NCI-H2171 (cell line): Measurements from ENCODE around the gene TM9SF3.
A peak's percentile ranks its signal among the peaks of the same experiment; 100 is the strongest.
"Not testable (repeated sequence)": the region's sequence is repeated elsewhere in the genome, so short reads cannot be mapped to it uniquely, and the experiment has no call there.

ENCODE experiments used
- DNase-seq: peaks from one replicate; lab custom pipeline; 2025; lab: John Stamatoyannopoulos, UW

The TM9SF3 gene

GRCh38 chr10:96565774-96566173 is 21.0 kb downstream of the TM9SF3 start:
- no peak for DNase-seq

GRCh38 chr10:96560966-96561887 is 25.6 kb downstream of the TM9SF3 start:
- DNase-seq, result no peak

DNA sequence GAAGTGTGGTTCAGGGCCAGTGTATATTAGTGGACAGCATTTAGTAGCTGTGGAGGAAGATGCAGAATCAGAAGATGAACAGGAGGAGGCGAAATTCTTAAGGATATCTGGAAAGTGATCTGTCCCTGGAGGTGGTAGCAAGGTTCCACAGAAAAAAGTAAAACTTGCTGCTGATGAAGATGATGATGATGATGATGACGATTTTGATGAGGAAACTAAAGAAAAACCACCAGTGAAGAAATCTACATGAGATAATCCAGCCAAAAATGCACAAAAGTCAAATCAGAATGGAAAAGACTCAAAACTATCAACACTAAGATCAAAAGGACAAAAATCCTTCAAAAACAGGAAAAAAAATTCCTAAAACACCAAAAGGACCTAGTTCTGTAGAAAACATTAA is 26.3 kb downstream of the TM9SF3 start:
- DNase-seq, result no peak

GRCh38 chr10:96556003-96556402 is 30.8 kb downstream of the TM9SF3 start:
- peak; percentile 5 for DNase-seq

DNA sequence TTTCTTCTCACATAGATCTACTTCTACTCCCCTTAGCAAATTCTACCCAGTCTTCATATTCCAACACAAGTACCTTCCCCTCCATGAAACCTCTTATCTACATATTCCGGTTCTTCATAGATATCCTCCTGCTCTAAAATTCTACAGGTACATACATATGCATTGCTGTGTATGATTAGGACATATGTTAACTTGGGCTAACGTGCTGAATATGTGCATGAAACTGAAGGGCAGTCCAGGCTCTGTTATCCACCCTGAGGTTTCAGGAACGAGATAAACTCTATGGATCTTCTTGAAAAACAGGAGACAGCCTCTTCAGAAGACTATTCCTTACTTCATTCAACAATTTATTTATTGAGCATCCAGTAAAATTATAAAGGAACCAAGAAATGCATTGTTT is 31.5 kb downstream of the TM9SF3 start:
- no peak for DNase-seq

- DNase-seq, result peak; percentile 30
These were observed 38.2 kb downstream of the TM9SF3 start for GRCh38 chr10:96548589-96548988.

- DNase-seq, result not testable (repeated sequence)
These were observed 41.3 kb downstream of the TM9SF3 start for GRCh38 chr10:96545558-96545957.

DNA sequence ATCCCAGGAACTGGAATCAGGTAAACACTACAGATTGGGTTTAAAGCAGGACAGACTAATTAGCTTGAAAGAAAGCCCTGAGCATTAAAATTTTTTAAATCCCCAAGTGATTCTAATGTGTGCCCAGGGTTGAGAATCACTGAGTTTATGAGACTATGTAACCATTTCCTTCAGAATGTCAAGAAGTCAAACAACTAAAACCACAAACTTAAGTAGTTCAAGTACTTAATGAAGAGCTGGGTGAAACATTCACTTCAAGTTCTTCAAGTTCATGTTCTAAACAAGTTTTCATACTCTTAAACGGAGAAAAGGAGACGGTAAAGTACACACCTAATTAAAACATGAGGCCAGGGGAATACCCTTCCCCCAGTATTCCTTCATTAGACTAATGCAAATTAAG is 44.9 kb downstream of the TM9SF3 start:
- DNase-seq, result no peak

DNA sequence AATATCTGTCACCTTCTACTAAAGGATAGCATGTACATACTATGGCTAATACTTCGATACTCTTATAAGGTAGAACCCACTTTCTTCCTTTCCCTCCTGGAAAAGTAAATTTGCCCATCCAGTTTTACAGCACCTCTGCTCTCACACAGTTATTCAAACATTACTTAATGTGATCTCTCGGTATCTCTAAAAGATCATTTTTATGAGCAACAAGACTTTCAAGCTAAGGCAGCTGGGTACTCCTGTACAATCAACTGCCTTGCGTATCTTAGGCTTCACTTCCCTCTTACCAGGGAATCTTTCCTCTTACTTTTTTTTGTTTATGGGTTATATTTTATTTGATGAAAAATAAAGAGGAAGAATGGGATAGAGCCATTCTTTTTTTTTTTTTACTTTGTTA is 46.6 kb downstream of the TM9SF3 start:
- no peak for DNase-seq

DNA sequence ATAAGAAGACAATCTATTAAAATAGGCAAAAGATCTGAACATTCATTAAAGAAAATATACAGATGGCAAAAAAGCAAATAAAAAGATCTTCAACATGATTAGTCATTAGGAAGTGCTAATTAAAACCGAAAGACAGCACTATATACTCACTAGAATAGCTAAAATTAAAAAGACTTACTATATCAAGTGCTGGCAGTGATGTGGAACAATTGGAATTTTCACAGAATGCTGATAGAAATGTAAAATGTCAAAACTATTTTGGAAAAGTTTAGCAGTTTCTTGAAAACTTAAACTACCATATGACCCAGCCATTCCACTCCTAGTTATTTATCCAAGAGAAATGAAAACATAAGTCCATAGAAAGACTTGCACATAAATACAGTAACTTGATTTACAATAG is 48.1 kb downstream of the TM9SF3 start:
- DNase-seq, result no peak

DNA sequence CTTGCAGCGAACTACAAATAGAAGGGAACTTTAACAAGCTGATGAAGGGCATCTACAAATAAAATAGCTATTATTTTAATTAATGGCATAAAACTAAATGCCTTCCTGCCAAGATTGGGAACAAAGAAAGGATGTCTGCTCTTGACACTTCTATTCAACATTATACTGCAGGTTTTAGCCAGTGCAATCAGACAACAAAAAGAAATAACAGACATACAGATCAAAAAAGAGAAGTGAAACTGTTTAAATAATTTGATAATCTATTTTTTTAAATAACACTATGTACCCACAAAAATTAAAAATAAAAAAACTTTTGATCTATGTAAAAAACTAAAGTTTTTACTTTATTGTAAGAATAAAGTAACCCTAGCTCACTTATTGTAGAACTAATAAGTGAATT is 50.7 kb downstream of the TM9SF3 start:
- DNase-seq, result no peak

- DNase-seq, result no peak
These were observed 54.3 kb downstream of the TM9SF3 start for GRCh38 chr10:96532523-96532922.

GRCh38 chr10:96529634-96530279 is 57.1 kb downstream of the TM9SF3 start:
- no peak for DNase-seq

DNA sequence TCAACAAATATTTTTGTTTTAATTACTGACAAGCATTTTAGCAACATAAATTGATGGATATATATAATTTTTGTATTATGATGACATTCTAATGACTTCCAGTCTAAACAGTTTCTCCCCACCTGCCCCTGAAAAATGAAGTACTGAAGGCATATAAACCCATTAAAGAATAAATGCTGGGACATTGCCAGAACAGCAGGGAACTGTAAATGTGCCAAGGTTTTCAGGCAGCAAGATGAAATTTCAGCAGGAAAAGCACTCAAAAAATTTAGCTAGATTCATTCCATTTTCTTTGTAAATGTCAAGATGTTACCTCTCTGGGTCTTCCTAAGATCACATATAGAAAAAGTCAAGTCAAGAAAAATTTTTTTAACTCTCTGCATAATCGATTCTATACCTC is 62.1 kb downstream of the TM9SF3 start:
- no peak for DNase-seq

DNA sequence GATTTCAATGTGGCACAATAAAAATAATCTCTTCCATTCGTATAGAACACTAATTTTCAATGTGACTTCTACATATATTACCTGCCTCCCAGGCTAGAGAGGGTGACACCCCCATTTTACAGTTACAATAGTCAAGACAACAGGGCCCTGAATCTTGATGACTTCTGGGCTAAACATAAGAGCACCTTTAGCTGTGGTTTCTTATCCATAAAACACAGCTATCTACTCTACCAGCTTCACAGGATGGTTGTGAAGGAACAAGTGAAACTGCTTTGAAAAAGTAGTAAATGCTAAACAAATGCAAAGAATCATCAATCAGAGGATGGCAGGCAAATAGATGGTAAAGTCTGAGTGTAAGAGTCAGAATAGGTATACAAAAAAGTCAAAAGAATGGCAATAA is 69.5 kb downstream of the TM9SF3 start:
- no peak for DNase-seq

DNA sequence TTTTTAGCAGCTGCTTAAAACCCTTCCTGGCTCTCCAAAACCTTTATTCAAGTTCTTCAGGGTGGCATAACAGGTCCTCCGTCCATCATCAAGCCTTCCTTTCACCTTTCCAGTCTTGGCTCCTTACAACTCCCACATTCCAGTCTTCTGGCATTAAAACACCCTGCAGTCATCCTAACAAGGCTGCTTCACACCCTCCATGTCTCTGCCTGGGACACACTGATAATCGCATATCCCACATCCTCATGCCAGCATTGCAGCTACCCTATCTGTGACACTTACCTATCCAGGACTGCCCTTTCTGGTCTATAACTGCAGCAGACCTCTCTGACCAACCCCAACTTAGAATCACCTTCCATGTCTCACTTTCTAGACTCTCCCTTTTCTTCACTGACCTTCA is 70.5 kb downstream of the TM9SF3 start:
- DNase-seq, result no peak

DNA sequence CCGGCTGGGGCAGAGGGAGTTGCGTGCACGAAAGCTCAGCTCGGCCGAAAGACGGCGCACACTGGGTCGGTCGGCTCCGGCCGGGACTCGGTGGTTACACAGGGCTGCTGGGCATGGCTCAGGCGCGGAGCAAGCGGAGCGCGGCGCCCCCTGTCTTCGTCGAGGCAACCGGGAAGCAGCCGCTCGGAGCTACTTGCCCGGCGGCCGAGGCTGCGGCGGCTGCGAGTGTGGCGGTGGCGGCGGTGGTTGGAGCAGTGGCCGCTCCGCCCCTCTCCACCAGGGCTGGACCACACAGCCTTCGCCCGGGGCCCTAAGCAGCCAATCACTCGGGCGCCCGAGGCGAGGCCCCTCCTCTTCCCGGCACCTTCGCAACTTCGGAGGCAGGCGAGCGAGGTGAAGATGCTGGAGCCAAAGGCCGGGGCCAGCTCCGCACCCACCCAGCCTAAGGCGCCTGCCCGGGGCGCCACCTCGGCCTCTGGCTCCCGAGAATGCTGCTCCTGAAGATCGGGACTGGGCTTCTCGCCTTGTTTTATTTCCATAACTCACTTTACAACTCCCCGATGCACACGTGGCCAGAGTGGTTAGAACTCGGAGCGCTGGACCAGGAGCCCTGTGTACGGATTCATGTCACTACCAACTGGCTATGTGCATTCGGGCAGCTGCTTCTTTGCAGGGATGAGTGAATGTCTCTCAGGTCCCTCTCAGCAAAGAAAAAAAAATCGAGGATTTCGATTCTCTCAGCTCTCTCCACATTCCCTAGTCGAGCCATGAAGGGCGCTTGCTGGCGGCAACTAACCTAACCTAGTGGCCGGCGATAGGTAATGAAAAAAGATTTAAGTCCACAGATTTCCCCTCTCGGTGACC is 72.9 kb downstream of the TM9SF3 start, which contains the start of gene TLL2:
Gene TLL2, minus strand, starts transcription at position 229 of the 864 bp plus-strand sequence. CDS start 241 bp downstream, outside the sequence.
- DNase-seq, result peak; percentile 70

GRCh38 chr10:96513305-96513697 is 73.5 kb downstream of the TM9SF3 start:
- DNase-seq, result no peak

GRCh38 chr10:96512524-96513304 is 74.1 kb downstream of the TM9SF3 start:
- no peak for DNase-seq

- no peak for DNase-seq
These were observed 75.5 kb downstream of the TM9SF3 start for GRCh38 chr10:96511044-96511945.
